Embryonic facial prominence (tissue), 1 donor: ENCODE results near the gene ADAMTS2.

Source experiments
- DNase-seq: peaks from one replicate; pipeline ENCODE4 v3.0.0-alpha.2; 2016; ENCODE audit errors: extremely low spot score

Gene ADAMTS2

GRCh38 chr5:179139111-179139935, 205.9 kb downstream of the ADAMTS2 start:
- DNase-seq: no peak

- no peak for DNase-seq
Measured at GRCh38 chr5:179138568-179138925, 206.7 kb downstream of the ADAMTS2 start.

- DNase-seq: no peak
Measured at GRCh38 chr5:179137643-179138567, 207.4 kb downstream of the ADAMTS2 start.

GRCh38 chr5:179137016-179137642, 208.1 kb downstream of the ADAMTS2 start:
- DNase-seq: no peak

- DNase-seq: no peak
Measured at GRCh38 chr5:179135441-179136215, 209.6 kb downstream of the ADAMTS2 start.

GRCh38 chr5:179135006-179135405, 210.3 kb downstream of the ADAMTS2 start:
- no peak for DNase-seq

GRCh38 chr5:179134511-179134910, 210.8 kb downstream of the ADAMTS2 start:
- DNase-seq: no peak

- DNase-seq: no peak
Measured at GRCh38 chr5:179132586-179133355, 212.5 kb downstream of the ADAMTS2 start.

- DNase-seq: no peak
Measured at GRCh38 chr5:179131886-179132585, 213.2 kb downstream of the ADAMTS2 start.

GRCh38 chr5:179131321-179131835, 213.9 kb downstream of the ADAMTS2 start:
- DNase-seq: no peak

GRCh38 chr5:179130101-179130681, 215.1 kb downstream of the ADAMTS2 start:
- DNase-seq: no peak

- no peak for DNase-seq
Measured at GRCh38 chr5:179129607-179130071, 215.6 kb downstream of the ADAMTS2 start.

- no peak for DNase-seq
Measured at GRCh38 chr5:179128976-179129375, 216.3 kb downstream of the ADAMTS2 start.

- DNase-seq: no peak
Measured at GRCh38 chr5:179128041-179128365, 217.3 kb downstream of the ADAMTS2 start.

- DNase-seq: no peak
Measured at GRCh38 chr5:179127136-179128040, 217.9 kb downstream of the ADAMTS2 start.

- DNase-seq: no peak
Measured at GRCh38 chr5:179126506-179126991, 218.7 kb downstream of the ADAMTS2 start.

GRCh38 chr5:179125789-179126505, 219.3 kb downstream of the ADAMTS2 start:
- DNase-seq: no peak
